Measurements from ENCODE around the gene H3-3A.

DNA sequence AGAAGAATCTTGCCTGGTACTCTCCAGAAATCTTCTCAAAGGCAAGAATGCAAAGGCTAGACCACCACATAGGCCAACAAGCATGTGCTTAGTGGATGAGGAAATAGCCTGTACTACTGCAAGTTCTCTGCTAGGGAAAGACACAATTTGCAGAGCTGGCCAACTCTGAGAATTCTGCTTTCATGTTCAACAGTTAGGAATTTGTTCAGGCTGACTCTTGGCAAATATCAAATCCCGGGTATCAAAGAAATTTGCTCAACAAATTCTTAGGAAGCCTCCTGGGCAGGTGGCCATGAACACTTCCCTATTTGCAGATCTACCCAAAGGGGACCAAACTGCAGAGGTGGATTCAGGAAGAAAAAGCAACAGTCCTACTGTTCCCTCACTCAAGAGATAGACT, 15.0 kb upstream of the H3-3A start:
- TF ChIP-seq CREB1 (CRISPR knock-in tag; IDR thresholded peaks at IDR 0.05) (no peak), ZNF263 (CRISPR knock-in tag; IDR thresholded peaks at IDR 0.05; ENCODE audit: low read depth) (no peak), NR3C1 (CRISPR knock-in tag; conservative IDR thresholded peaks at IDR 0.05; ENCODE audit: low read depth) (no peak), CREM (CRISPR knock-in tag; IDR thresholded peaks at IDR 0.05) (no peak), TCF7 (CRISPR knock-in tag; IDR thresholded peaks at IDR 0.05; ENCODE audit: low read depth) (no peak), ZBTB21 (CRISPR knock-in tag; IDR thresholded peaks at IDR 0.05; ENCODE audit: borderline replicate concordance) (no peak), FOXJ3 (CRISPR knock-in tag; IDR thresholded peaks at IDR 0.05; ENCODE audit: borderline replicate concordance) (no peak), NR2C2 (CRISPR knock-in tag; IDR thresholded peaks at IDR 0.05) (no peak)
- TF ChIP-seq, protein P1, sequence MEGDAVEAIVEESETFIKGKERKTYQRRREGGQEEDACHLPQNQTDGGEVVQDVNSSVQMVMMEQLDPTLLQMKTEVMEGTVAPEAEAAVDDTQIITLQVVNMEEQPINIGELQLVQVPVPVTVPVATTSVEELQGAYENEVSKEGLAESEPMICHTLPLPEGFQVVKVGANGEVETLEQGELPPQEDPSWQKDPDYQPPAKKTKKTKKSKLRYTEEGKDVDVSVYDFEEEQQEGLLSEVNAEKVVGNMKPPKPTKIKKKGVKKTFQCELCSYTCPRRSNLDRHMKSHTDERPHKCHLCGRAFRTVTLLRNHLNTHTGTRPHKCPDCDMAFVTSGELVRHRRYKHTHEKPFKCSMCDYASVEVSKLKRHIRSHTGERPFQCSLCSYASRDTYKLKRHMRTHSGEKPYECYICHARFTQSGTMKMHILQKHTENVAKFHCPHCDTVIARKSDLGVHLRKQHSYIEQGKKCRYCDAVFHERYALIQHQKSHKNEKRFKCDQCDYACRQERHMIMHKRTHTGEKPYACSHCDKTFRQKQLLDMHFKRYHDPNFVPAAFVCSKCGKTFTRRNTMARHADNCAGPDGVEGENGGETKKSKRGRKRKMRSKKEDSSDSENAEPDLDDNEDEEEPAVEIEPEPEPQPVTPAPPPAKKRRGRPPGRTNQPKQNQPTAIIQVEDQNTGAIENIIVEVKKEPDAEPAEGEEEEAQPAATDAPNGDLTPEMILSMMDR (IDR thresholded peaks at IDR 0.05), result no peak
- TF ChIP-seq, protein P2, sequence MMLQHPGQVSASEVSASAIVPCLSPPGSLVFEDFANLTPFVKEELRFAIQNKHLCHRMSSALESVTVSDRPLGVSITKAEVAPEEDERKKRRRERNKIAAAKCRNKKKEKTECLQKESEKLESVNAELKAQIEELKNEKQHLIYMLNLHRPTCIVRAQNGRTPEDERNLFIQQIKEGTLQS (CRISPR knock-in tag; conservative IDR thresholded peaks at IDR 0.05), result no peak
- TF ChIP-seq, protein P3, sequence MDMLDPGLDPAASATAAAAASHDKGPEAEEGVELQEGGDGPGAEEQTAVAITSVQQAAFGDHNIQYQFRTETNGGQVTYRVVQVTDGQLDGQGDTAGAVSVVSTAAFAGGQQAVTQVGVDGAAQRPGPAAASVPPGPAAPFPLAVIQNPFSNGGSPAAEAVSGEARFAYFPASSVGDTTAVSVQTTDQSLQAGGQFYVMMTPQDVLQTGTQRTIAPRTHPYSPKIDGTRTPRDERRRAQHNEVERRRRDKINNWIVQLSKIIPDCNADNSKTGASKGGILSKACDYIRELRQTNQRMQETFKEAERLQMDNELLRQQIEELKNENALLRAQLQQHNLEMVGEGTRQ (CRISPR knock-in tag; IDR thresholded peaks at IDR 0.05), result no peak
- TF ChIP-seq, protein P4, sequence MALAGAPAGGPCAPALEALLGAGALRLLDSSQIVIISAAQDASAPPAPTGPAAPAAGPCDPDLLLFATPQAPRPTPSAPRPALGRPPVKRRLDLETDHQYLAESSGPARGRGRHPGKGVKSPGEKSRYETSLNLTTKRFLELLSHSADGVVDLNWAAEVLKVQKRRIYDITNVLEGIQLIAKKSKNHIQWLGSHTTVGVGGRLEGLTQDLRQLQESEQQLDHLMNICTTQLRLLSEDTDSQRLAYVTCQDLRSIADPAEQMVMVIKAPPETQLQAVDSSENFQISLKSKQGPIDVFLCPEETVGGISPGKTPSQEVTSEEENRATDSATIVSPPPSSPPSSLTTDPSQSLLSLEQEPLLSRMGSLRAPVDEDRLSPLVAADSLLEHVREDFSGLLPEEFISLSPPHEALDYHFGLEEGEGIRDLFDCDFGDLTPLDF (CRISPR knock-in tag; IDR thresholded peaks at IDR 0.05), result no peak
- TF ChIP-seq, protein P5, sequence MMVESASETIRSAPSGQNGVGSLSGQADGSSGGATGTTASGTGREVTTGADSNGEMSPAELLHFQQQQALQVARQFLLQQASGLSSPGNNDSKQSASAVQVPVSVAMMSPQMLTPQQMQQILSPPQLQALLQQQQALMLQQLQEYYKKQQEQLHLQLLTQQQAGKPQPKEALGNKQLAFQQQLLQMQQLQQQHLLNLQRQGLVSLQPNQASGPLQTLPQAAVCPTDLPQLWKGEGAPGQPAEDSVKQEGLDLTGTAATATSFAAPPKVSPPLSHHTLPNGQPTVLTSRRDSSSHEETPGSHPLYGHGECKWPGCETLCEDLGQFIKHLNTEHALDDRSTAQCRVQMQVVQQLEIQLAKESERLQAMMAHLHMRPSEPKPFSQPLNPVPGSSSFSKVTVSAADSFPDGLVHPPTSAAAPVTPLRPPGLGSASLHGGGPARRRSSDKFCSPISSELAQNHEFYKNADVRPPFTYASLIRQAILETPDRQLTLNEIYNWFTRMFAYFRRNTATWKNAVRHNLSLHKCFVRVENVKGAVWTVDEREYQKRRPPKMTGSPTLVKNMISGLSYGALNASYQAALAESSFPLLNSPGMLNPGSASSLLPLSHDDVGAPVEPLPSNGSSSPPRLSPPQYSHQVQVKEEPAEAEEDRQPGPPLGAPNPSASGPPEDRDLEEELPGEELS (CRISPR knock-in tag; IDR thresholded peaks at IDR 0.05), result no peak

Data from WTC11 (cell line).